ENCODE measurements around the gene KCNK2. TPM values are rescaled to one million over a fixed set of nuclear protein-coding genes. Genes with fewer than 3 reads are reported as not detected.

KCNK2 gene
- total and polyA plus RNA-seq, 2 of the 4 experiments (the other 2 are of a cell fraction) = 45.9 to 86.9 TPM

DNA sequence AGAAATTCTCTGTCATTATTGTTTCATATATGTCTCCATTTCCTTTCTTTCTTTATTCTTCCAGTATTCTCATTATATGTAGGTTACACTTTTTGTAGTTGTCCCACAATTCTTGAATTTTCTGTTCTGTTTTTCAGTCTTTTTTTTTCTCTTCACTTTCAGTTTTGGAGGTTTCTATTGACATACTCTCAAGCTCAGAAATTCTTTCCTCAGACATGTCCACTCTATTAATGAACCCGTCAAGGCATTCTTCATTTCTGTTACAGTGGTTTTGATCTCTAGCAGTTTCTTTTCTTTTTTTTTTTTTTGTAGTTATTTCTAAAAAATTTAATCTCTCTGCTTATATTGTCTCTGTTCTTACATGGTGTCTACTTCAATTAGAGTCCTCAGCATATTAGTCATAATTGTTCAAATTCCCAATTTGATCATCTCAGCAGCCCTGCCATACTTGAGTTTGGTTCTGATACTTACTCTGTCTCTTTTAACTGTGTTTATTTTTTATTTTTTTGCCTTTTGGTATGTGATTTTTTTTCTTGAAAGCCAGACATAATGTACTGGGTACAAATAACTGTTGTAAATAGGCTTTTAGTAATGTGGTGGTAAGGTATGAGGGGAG is 49.5 kb upstream of the KCNK2 start:
- no peak overlapping the region for H2AK9ac ChIP-seq (replicated peaks; ENCODE audit: low read depth, low read length, poor library complexity)
- H4K5ac ChIP-seq (ENCODE audit: low read depth, low read length) = no peak overlapping the region
- TF ChIP-seq RAD21 (IDR thresholded peaks at IDR 0.05; ENCODE audit: low read length) (no peak), CEBPB (IDR thresholded peaks at IDR 0.05; ENCODE audit: low read depth, low read length) (no peak), NFE2L2 (IDR thresholded peaks at IDR 0.05; ENCODE audit: low read depth, low read length) (no peak), POLR2A (IDR thresholded peaks at IDR 0.05; ENCODE audit: low read depth, low read length) (no peak), FOS (IDR thresholded peaks at IDR 0.05; ENCODE audit: low read depth, low read length) (no peak), CHD1 (IDR thresholded peaks at IDR 0.05; ENCODE audit: low read depth, low read length) (no peak)
- TF ChIP-seq, protein P1, sequence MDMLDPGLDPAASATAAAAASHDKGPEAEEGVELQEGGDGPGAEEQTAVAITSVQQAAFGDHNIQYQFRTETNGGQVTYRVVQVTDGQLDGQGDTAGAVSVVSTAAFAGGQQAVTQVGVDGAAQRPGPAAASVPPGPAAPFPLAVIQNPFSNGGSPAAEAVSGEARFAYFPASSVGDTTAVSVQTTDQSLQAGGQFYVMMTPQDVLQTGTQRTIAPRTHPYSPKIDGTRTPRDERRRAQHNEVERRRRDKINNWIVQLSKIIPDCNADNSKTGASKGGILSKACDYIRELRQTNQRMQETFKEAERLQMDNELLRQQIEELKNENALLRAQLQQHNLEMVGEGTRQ (IDR thresholded peaks at IDR 0.05; ENCODE audit: low read depth, low read length) = no peak
- TF ChIP-seq, protein P2, sequence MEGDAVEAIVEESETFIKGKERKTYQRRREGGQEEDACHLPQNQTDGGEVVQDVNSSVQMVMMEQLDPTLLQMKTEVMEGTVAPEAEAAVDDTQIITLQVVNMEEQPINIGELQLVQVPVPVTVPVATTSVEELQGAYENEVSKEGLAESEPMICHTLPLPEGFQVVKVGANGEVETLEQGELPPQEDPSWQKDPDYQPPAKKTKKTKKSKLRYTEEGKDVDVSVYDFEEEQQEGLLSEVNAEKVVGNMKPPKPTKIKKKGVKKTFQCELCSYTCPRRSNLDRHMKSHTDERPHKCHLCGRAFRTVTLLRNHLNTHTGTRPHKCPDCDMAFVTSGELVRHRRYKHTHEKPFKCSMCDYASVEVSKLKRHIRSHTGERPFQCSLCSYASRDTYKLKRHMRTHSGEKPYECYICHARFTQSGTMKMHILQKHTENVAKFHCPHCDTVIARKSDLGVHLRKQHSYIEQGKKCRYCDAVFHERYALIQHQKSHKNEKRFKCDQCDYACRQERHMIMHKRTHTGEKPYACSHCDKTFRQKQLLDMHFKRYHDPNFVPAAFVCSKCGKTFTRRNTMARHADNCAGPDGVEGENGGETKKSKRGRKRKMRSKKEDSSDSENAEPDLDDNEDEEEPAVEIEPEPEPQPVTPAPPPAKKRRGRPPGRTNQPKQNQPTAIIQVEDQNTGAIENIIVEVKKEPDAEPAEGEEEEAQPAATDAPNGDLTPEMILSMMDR (conservative IDR thresholded peaks at IDR 0.05; ENCODE audit: low read depth, low read length) = no peak
- no CpG with 5 or more reads among the region's 1 CpG for WGBS, 2 experiments (ENCODE audit: extremely low coverage in 2 of 2, insufficient read length in 1 of 2)
- no peak overlapping the region for H3K4me3 ChIP-seq (ENCODE audit: insufficient read depth, low read depth, low read length)
- H3K36me3 ChIP-seq (ENCODE audit: control insufficient read depth, insufficient read depth, low read length) = no peaks in the 10 kb centered on the region
- H3K4ac ChIP-seq (ENCODE audit: low read depth, low read length) = no peak overlapping the region
- H2BK5ac ChIP-seq (ENCODE audit: low read depth, low read length, poor library complexity, severe bottlenecking) = no peak overlapping the region
- dilution Hi-C loops (cut with HindIII; ENCODE audit: low sequenced_read_pairs, unreplicated experiment) = no loop called here
- no peak overlapping the region for H2AFZ ChIP-seq (replicated peaks; ENCODE audit: low read length, poor library complexity)
- H3K9me3 ChIP-seq (ENCODE audit: control insufficient read depth, insufficient read depth, low read length) = no peaks in the 10 kb centered on the region
- no peaks in the 10 kb centered on the region for H3K9me1 ChIP-seq (ENCODE audit: insufficient read depth, low read length)
- H2BK20ac ChIP-seq (ENCODE audit: low read depth, low read length) = no peak overlapping the region
- no peak overlapping the region for H3K23ac ChIP-seq (ENCODE audit: low read depth, low read length)
- H4K91ac ChIP-seq (ENCODE audit: insufficient read depth, low read depth, low read length) = no peak overlapping the region
- BruUV-seq (replicated peaks) = no TSS peak
- no peaks in the 10 kb centered on the region for H4K20me1 ChIP-seq (ENCODE audit: insufficient read depth, low read length)
- no peak overlapping the region for H3K18ac ChIP-seq (ENCODE audit: low read depth, low read length)
- H2AK5ac ChIP-seq (ENCODE audit: low read depth, low read length) = no peak overlapping the region
- H3K14ac ChIP-seq (replicated peaks; ENCODE audit: low read depth, low read length) = no peak overlapping the region
- in situ Hi-C loops (cut with MboI; ENCODE audit: low sequenced_read_pairs) = no loop called here
- no peaks in the 10 kb centered on the region for H3K79me1 ChIP-seq (ENCODE audit: low read depth in 1 of 2, low read length in 2 of 2)
- H3K4me1 ChIP-seq (ENCODE audit: control insufficient read depth, insufficient read depth, low read length) = no peaks in the 10 kb centered on the region
- H3K4me2 ChIP-seq (ENCODE audit: low read depth, low read length) = no peak overlapping the region
- POLR2A ChIA-PET (ENCODE audit: unreplicated experiment) = no interaction called here
- no peak overlapping the region for H3K9ac ChIP-seq (ENCODE audit: low read depth, low read length)
- CTCF ChIA-PET = no interaction called here
- no peak overlapping the region for H4K8ac ChIP-seq (ENCODE audit: low read depth in 2 of 2, low read length in 2 of 2)
- H2BK15ac ChIP-seq (ENCODE audit: low read depth, low read length) = no peak overlapping the region; the same call in 2 of the 3 replicates
- H3K27ac ChIP-seq (ENCODE audit: insufficient read depth, low read length) = no peak overlapping the region
- DNase-seq (no peak), ATAC-seq (ENCODE audit: low read depth) (no peak)
- H2BK120ac ChIP-seq (ENCODE audit: low read depth, low read length) = no peak overlapping the region
- H3K27me3 ChIP-seq (ENCODE audit: control insufficient read depth, insufficient read depth, low read length) = no peaks in the 10 kb centered on the region
- no peak overlapping the region for H3K56ac ChIP-seq (ENCODE audit: extremely low read depth, insufficient read depth, low read length)
- intact Hi-C loops (cut with micrococcal nuclease) = no loop called here
